WTC11 (cell line): ENCODE data around the gene YPEL1. TPM values are rescaled to one million over a fixed set of nuclear protein-coding genes. Genes with fewer than 3 reads are reported as not detected.
A peak's percentile ranks its signal among the peaks of the same experiment; 100 is the strongest.

ENCODE experiments used
- ATAC-seq: fragments of 200-7000 bp; cut with Tn5 transposase; 2 replicates; pipeline ENCODE4 v1.10.0; 2021; ENCODE audit warnings: mild to moderate bottlenecking, moderate library complexity
- CTCF ChIA-PET: fragments of 300-600 bp; sonication (Branson Sonifier 250); formaldehyde crosslinking; loops from one replicate; lab custom pipeline; 2021; ENCODE audit warnings: antibody characterized with exemption; lab: Charles Lee
- POLR2A ChIA-PET: fragments of 350-600 bp; sonication (Branson Sonifier 250); formaldehyde crosslinking; loops from one replicate; lab custom pipeline; 2021; ENCODE audit warnings: antibody characterized with exemption; lab: Charles Lee
- DNase-seq: peaks from one replicate; pipeline ENCODE4 v3.0.0; 2021; ENCODE audit warnings: low spot score
- H3K27ac Mint-ChIP-seq: 2 replicates; pipeline ENCODE4 v1.8.0; 2021; ENCODE audit warnings: mixed read lengths
- H3K27me3 Mint-ChIP-seq: 2 replicates; pipeline ENCODE4 v1.8.0; 2021; ENCODE audit warnings: low read depth, mild to moderate bottlenecking, moderate library complexity, mixed read lengths
- H3K36me3 Mint-ChIP-seq: 2 replicates; pipeline ENCODE4 v1.8.0; 2021; ENCODE audit warnings: mixed read lengths
- H3K4me1 Mint-ChIP-seq: 2 replicates; pipeline ENCODE4 v1.8.0; 2022; ENCODE audit warnings: mixed read lengths
- H3K4me3 Mint-ChIP-seq: 2 replicates; pipeline ENCODE4 v1.8.0; 2021; ENCODE audit warnings: mild to moderate bottlenecking, moderate library complexity, mixed read lengths
- H3K9me3 Mint-ChIP-seq: 2 replicates; pipeline ENCODE4 v1.8.0; 2021; ENCODE audit warnings: mixed read lengths
- ATF1 ChIP-seq: sonication (generic); formaldehyde crosslinking; IDR thresholded peaks from 2 replicates; pipeline ENCODE4 v1.8.1; 2023; ENCODE audit warnings: mild to moderate bottlenecking, moderate library complexity, missing genetic modification reagents
- CDX4 ChIP-seq: fragments of 250-450 bp; sonication (Bioruptor Pico); IDR thresholded peaks from 2 replicates; pipeline ENCODE4 v1.9.0; 2021; ENCODE audit warnings: moderate library complexity, mild to moderate bottlenecking, inconsistent platforms, borderline replicate concordance
- CTCF ChIP-seq: fragments of 200-600 bp; IDR thresholded peaks from 2 replicates; pipeline ENCODE4 v1.8.0; 2022; ENCODE audit warnings: antibody characterized with exemption
- MXD4 ChIP-seq: fragments of 250-450 bp; sonication (Bioruptor Pico); IDR thresholded peaks from 2 replicates; pipeline ENCODE4 v1.8.0; 2021; ENCODE audit warnings: mild to moderate bottlenecking, moderate library complexity, borderline replicate concordance
- MYBL2 ChIP-seq: sonication (generic); formaldehyde crosslinking; IDR thresholded peaks from 2 replicates; pipeline ENCODE4 v1.8.1; 2023; ENCODE audit warnings: mild to moderate bottlenecking, moderate library complexity, missing genetic modification reagents
- NR1H2 ChIP-seq: sonication (generic); formaldehyde crosslinking; IDR thresholded peaks from 2 replicates; pipeline ENCODE4 v1.9.0; 2021; ENCODE audit warnings: mild to moderate bottlenecking, moderate library complexity, missing genetic modification reagents
- SP1 ChIP-seq: sonication (generic); formaldehyde crosslinking; conservative IDR thresholded peaks from 2 replicates; pipeline ENCODE4 v1.8.1; 2022; ENCODE audit warnings: missing genetic modification reagents
- ZBTB43 ChIP-seq: sonication (generic); formaldehyde crosslinking; IDR thresholded peaks from 2 replicates; pipeline ENCODE4 v1.8.1; 2023; ENCODE audit warnings: mild to moderate bottlenecking, missing genetic modification reagents
- microRNA-seq: library from miRNA; unstranded; fragments of <30 nt; microRNA quantifications from one replicate; pipeline ENCODE4 v1.2.0, GENCODE V29; 2022; ENCODE audit warnings: borderline number of aligned reads
- total RNA-seq: library from RNA; stranded (reverse); gene quantifications from 3 replicates; pipeline ENCODE4 v1.2.3, GENCODE V29; 2021
- TF ChIP-seq, protein P1 (sequence below): sonication (generic); formaldehyde crosslinking; IDR thresholded peaks from 2 replicates; pipeline ENCODE4 v1.8.0; 2022; ENCODE audit warnings: mild to moderate bottlenecking, missing genetic modification reagents
- TF ChIP-seq, protein P2 (sequence below): sonication (generic); formaldehyde crosslinking; IDR thresholded peaks from 2 replicates; pipeline ENCODE4 v1.8.1; 2022; ENCODE audit warnings: low read depth, mild to moderate bottlenecking, moderate library complexity, missing genetic modification reagents, borderline replicate concordance
- TF ChIP-seq, protein P3 (sequence below): fragments of 250-450 bp; sonication (Bioruptor Pico); IDR thresholded peaks from 2 replicates; pipeline ENCODE4 v1.9.0; 2021; ENCODE audit warnings: mild to moderate bottlenecking

The YPEL1 gene
- total RNA-seq, 1 experiment from 2014 or later: 7.7 TPM

GRCh38 chr22:21650280-21650679, 85.3 kb downstream of the YPEL1 start:
- DNase-seq: no peak
- Mint-ChIP-seq H3K4me3 (peak overlapping the region; percentile 92), H3K4me1 (peaks cover 24% of the 10 kb centered on the region), H3K27ac (peak overlapping the region; percentile 60; the same call in 1 of the 2 replicates), H3K36me3 (peaks cover 30% of the 10 kb centered on the region), H3K27me3 (no peaks in the 10 kb centered on the region), H3K9me3 (no peaks in the 10 kb centered on the region)
- ChIA-PET CTCF (interaction anchor here (1.0 to 4.3 kb wide), 3 partner anchors 8 to 22 kb away, joined by 3 to 40 read pairs (median 9); partner anchors contain the start of genes SDF2L1 and YDJC), POLR2A (no interaction called here)
- TF ChIP-seq MXD4 (no peak), ATF1 (CRISPR knock-in tag) (no peak), MYBL2 (no peak), SP1 (CRISPR knock-in tag) (no peak), ZBTB43 (CRISPR knock-in tag) (no peak), NR1H2 (CRISPR knock-in tag) (no peak), CDX4 (CRISPR knock-in tag) (no peak), CTCF (no peak)
- TF ChIP-seq, protein P1, sequence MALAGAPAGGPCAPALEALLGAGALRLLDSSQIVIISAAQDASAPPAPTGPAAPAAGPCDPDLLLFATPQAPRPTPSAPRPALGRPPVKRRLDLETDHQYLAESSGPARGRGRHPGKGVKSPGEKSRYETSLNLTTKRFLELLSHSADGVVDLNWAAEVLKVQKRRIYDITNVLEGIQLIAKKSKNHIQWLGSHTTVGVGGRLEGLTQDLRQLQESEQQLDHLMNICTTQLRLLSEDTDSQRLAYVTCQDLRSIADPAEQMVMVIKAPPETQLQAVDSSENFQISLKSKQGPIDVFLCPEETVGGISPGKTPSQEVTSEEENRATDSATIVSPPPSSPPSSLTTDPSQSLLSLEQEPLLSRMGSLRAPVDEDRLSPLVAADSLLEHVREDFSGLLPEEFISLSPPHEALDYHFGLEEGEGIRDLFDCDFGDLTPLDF (CRISPR knock-in tag): no peak
- TF ChIP-seq, protein P2, sequence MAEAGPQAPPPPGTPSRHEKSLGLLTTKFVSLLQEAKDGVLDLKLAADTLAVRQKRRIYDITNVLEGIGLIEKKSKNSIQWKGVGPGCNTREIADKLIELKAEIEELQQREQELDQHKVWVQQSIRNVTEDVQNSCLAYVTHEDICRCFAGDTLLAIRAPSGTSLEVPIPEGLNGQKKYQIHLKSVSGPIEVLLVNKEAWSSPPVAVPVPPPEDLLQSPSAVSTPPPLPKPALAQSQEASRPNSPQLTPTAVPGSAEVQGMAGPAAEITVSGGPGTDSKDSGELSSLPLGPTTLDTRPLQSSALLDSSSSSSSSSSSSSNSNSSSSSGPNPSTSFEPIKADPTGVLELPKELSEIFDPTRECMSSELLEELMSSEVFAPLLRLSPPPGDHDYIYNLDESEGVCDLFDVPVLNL (CRISPR knock-in tag): no peak
- TF ChIP-seq, protein P3, sequence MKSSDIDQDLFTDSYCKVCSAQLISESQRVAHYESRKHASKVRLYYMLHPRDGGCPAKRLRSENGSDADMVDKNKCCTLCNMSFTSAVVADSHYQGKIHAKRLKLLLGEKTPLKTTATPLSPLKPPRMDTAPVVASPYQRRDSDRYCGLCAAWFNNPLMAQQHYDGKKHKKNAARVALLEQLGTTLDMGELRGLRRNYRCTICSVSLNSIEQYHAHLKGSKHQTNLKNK (CRISPR knock-in tag): no peak
- ATAC-seq: no peak

Small RNAs within 50 kb of the gene (microRNA-seq; reads per million reads assigned to microRNA genes)
- gene MIR130B: 1,567 reads per million, percentile 94 among the genes with 10 or more reads in this experiment
- gene MIR301B: 4.2 reads per million, percentile 9 among the genes with 10 or more reads in this experiment

Other genes starting within 250 kb of the YPEL1 start
- 0.21 to 0.44 TPM in 2 of 3 replicates, not detected in the other for gene RIMBP3C, start 184.3 kb downstream of the YPEL1 start, total RNA-seq
- 75.7 to 79.1 TPM (median 77.4 TPM) in 3 replicates for gene UBE2L3, start 168.1 kb downstream of the YPEL1 start, total RNA-seq
- 39.1 to 42.1 TPM (median 39.8 TPM) in 3 replicates for gene YDJC, start 105.8 kb downstream of the YPEL1 start, total RNA-seq
- 0.14 to 0.57 TPM (median 0.27 TPM) in 3 replicates for gene CCDC116, start 103.0 kb downstream of the YPEL1 start, total RNA-seq
- 52.2 to 73.6 TPM (median 57.0 TPM) in 3 replicates for gene SDF2L1, start 93.5 kb downstream of the YPEL1 start, total RNA-seq
- 35.6 to 47.5 TPM (median 37.4 TPM) in 3 replicates for gene PPIL2, start 69.8 kb downstream of the YPEL1 start, total RNA-seq
- 87.4 to 95.9 TPM (median 91.9 TPM) in 3 replicates for gene MAPK1, start 131.9 kb upstream of the YPEL1 start, total RNA-seq
- gene PPM1F, start 217.1 kb upstream of the YPEL1 start, total RNA-seq: 23.9 to 30.6 TPM (median 28.6 TPM) in 3 replicates
- 52.5 to 68.6 TPM (median 52.7 TPM) in 3 replicates for gene TOP3B, start 247.0 kb upstream of the YPEL1 start, total RNA-seq